Measurements from ENCODE around the gene CAV2.

DNA sequence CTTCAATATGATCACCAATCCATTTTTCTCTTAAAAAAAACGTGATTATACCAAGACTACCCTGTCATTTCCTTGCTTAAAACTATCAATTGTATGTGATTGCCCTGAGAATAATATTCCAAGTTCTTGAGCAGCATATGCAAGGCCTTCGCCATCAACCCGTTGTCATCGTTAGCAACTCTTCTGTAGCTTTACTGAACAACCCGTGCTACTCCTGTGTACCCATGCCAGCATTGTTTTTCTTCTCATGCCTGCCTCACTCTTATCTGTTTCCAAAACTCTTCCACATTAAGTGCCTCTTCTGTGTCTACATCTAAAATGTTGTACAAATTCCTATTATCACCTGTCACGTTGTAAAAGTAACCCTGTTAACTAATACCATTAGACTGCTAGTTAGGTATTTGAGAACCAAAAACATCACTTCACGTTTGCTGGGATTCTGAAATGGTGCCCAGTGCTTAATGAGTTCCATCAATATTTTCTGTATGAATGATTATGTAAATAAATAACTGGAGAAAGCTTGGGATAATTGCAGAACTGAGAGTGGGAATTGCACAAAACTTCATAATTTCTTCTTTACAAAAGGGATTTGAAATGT is 10.5 kb downstream of the CAV2 start:
- TF ChIP-seq, protein P1, sequence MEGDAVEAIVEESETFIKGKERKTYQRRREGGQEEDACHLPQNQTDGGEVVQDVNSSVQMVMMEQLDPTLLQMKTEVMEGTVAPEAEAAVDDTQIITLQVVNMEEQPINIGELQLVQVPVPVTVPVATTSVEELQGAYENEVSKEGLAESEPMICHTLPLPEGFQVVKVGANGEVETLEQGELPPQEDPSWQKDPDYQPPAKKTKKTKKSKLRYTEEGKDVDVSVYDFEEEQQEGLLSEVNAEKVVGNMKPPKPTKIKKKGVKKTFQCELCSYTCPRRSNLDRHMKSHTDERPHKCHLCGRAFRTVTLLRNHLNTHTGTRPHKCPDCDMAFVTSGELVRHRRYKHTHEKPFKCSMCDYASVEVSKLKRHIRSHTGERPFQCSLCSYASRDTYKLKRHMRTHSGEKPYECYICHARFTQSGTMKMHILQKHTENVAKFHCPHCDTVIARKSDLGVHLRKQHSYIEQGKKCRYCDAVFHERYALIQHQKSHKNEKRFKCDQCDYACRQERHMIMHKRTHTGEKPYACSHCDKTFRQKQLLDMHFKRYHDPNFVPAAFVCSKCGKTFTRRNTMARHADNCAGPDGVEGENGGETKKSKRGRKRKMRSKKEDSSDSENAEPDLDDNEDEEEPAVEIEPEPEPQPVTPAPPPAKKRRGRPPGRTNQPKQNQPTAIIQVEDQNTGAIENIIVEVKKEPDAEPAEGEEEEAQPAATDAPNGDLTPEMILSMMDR (conservative IDR thresholded peaks at IDR 0.05; ENCODE audit: low read depth, low read length) = no peak
- no peak for TF ChIP-seq EZH2phosphoT487 (IDR thresholded peaks at IDR 0.05; ENCODE audit: borderline replicate concordance, low read length)

All from PC-3 (cell line).